Activated effector memory CD4-positive, alpha-beta T cell treated with anti-CD3 and anti-CD28 coated beads, Interleukin-2, amount 50 U/mL, for 16 hours (primary cell): Measurements from ENCODE around the gene OR2T5.
"Not testable (repeated sequence)": the region's sequence is repeated elsewhere in the genome, so short reads cannot be mapped to it uniquely, and the experiment has no call there.

Experiments used
- DNase-seq: peaks from one replicate; pipeline ENCODE4 v3.0.0-alpha.2; 2020

Gene OR2T5

GRCh38 chr1:248488289-248488688, at the start of gene OR2T5:
OR2T5 (plus strand) TSS chr1:248488589; CDS start chr1:248488589, 0 bp downstream.
- DNase-seq: not testable (repeated sequence)

GRCh38 chr1:248438668-248439067, 49.7 kb upstream of the OR2T5 start:
- DNase-seq: not testable (repeated sequence)

GRCh38 chr1:248439283-248439682, 49.1 kb upstream of the OR2T5 start:
- not testable (repeated sequence) for DNase-seq

GRCh38 chr1:248442500-248443277, 45.7 kb upstream of the OR2T5 start:
- DNase-seq: not testable (repeated sequence)

- not testable (repeated sequence) for DNase-seq
Observed at GRCh38 chr1:248444603-248445002, 43.8 kb upstream of the OR2T5 start.

- not testable (repeated sequence) for DNase-seq
Observed at GRCh38 chr1:248445399-248445798, 43.0 kb upstream of the OR2T5 start, which contains the start of gene OR2T2. OR2T2 (plus strand) TSS chr1:248445637; CDS start chr1:248452798, 7,161 bp downstream.

GRCh38 chr1:248448409-248449074, 39.8 kb upstream of the OR2T5 start:
- not testable (repeated sequence) for DNase-seq

GRCh38 chr1:248449821-248450465, 38.4 kb upstream of the OR2T5 start:
- DNase-seq: not testable (repeated sequence)

- DNase-seq: not testable (repeated sequence)
Observed at GRCh38 chr1:248450466-248451145, 37.8 kb upstream of the OR2T5 start.

GRCh38 chr1:248453619-248454018, 34.8 kb upstream of the OR2T5 start:
- DNase-seq: not testable (repeated sequence)

- not testable (repeated sequence) for DNase-seq
Observed at GRCh38 chr1:248455045-248455444, 33.3 kb upstream of the OR2T5 start.

GRCh38 chr1:248456635-248457034, 31.8 kb upstream of the OR2T5 start:
- DNase-seq: not testable (repeated sequence)

GRCh38 chr1:248459117-248459516, 29.3 kb upstream of the OR2T5 start:
- DNase-seq: not testable (repeated sequence)

GRCh38 chr1:248471154-248471553, 17.2 kb upstream of the OR2T5 start:
- DNase-seq: no peak

GRCh38 chr1:248472111-248472510, 16.3 kb upstream of the OR2T5 start:
- not testable (repeated sequence) for DNase-seq

GRCh38 chr1:248473051-248473450, 15.3 kb upstream of the OR2T5 start, which contains the start of gene OR2T3:
OR2T3 (plus strand) TSS chr1:248473351; CDS start chr1:248473351, 0 bp downstream.
- not testable (repeated sequence) for DNase-seq

GRCh38 chr1:248475660-248476059, 12.7 kb upstream of the OR2T5 start:
- DNase-seq: not testable (repeated sequence)

- DNase-seq: not testable (repeated sequence)
Observed at GRCh38 chr1:248481686-248482579, 6.5 kb upstream of the OR2T5 start.

GRCh38 chr1:248496661-248497060, 8.3 kb downstream of the OR2T5 start:
- DNase-seq: not testable (repeated sequence)

- not testable (repeated sequence) for DNase-seq
Observed at GRCh38 chr1:248500305-248501035, 12.1 kb downstream of the OR2T5 start.

GRCh38 chr1:248507773-248508172, 19.4 kb downstream of the OR2T5 start, which contains the start of gene OR2G6:
OR2G6 (plus strand) TSS chr1:248508073; CDS start chr1:248521647, 13,574 bp downstream.
- DNase-seq: not testable (repeated sequence)
